GM21723 (cell line): Measurements from ENCODE around the gene ZNF672.
"Not testable (repeated sequence)": the region's sequence is repeated elsewhere in the genome, so short reads cannot be mapped to it uniquely, and the experiment has no call there.

Experiments
- ATAC-seq: cut with Tn5 transposase; IDR thresholded peaks from one replicate; pipeline ENCODE4 v1.9.1; 2021; ENCODE audit warnings: mild to moderate bottlenecking, moderate library complexity; ENCODE audit not compliant: unreplicated experiment

Gene ZNF672

DNA sequence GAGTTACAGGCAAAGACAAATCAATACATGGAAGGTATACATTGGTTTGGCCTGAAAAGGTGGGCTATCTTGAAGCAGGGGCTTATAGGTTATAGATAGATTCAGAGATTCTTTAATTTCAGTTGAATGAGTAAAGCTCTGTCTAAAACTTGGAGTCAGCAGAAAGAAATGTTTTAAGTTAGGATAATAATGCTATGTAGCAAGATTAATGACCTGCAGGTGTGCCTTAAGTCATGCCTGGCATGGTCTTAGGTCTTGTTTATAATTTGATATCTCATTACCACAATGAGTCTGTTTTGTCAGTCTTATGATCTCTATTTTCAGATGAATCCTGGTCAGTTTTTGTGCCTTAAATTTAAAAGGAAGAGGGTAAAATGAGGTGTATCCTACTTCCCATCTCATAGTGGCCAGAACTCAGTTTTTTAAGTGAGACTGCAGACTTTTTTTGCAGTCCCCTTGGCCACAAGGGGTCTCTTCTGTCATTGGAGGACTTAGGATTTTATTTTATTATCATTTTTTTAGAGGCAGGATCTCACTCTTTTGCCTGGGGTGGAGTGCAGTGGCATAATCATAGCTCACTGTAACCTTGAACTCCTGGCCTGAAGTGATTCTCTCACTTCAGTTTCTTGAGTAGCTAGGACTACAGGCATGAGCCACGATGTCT is 46.7 kb downstream of the ZNF672 start:
- no peak for ATAC-seq

DNA sequence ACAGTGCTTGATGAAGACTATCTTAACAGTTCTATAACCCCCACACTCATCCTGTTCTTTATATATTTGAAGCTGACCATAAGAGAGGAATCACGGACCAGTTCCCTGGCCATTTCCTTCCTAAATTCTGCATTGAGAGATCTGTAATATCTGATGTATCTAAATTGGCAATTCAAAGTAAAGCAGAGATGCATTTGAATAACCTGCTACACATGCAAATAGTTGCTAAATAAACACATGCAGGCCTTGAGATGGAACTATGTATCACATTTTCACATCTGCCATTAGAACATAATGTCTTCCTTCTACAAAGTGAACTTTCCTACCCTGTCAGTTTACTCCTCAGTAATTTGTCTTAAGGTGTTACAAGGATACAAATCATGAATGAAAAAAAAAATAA is 47.6 kb downstream of the ZNF672 start:
- no peak for ATAC-seq

DNA sequence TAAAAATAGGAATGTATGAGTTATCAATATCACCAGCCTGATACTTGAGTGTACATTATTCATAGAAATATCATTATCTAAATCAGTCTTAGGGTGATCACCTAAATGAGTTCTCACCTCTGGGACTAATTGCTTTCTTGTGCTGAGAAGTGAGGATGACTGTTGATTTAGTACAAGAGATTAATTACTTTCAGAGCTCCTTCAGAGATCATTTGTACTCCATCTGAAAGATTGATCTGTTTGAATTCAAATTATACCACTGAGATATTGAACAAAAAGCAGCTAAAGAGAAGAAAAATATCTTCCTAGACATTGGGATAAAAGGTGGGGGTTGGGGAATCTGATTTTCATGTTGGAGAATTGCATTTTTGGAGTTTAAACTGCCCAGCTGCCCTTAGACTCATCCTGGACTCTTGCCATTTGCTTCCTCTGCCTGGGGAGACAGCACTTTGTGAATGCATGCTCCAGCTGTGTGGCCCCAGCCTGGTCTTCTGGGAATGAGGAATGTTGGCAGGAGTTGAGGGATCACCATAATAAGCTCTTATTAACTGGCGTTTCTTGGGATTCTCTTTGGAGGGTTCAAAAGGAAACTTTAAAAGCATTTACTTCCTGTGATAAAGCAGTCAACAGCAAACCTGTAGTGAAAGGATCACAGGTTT is 48.3 kb downstream of the ZNF672 start:
- ATAC-seq = no peak

DNA sequence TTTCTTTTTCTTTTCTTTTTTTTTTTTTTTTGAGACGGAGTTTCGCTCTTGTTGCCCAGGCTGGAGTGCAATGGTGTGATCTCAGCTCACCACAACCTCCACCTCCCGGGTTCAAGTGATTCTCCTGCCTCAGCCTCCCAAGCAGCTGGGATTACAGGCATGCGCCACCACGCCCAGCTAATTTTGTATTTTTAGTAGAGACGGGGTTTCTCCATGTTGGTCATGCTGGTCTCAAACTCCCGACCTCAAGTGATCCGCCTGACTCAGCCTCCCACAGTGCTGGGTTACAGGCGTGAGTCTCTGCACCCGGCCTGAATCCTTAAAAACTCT is 51.9 kb downstream of the ZNF672 start:
- ATAC-seq = not testable (repeated sequence)

DNA sequence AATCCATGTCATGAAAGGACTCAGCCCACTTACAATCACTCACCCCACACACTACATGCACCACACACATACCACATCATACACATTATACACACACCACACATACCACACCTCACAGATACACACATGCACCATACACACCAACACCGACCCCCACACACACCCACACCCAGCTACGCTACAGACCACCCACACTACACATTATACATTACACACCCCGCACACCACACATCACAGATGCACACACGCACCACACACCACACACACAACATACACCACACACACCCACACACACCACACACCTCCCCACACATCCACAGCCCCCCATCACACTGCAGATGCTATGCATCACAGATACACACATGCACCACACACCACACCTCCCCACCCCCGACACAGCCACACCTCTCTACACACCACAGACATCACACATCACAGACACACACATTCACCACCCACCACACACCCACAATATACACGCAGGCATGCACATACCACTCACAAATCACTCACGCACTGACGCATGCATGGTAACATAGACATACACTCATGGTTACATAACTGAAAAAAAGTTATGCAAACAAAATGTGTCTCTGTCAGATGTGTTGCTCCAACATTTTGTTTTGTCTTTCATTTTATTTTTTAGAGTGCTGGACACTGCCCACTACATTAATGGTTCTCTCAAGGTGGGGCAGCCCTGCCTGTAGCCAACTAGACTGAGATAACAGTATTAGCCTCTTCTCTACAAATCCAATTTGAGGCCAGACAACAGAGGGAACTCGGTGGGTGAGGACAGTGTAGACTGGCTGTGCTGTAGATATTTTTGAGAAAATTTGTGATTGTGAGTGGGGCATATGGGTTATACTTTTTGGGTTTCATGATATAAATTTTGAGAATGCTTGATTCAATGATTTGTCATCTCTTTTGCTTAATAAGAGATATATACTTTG is 52.8 kb downstream of the ZNF672 start:
- ATAC-seq = no peak

DNA sequence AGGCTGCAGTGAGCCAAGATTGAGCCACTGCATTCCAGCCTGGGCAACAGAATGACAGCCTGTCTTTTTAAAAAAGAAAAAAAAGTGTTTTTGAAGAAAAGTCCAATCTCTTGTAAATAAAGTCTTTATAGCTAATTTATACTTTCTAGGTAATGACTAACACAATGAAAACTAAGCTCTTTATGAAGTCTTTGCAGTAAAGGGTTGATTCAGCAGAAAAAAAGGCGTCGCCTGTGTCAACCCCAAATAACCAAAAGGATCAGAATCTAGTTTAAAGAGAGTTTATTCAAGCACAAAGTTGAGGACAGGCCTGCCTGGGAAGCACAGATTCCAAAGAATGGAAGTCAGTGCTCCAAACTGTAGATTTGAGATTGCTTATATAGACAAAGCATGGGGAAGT is 53.7 kb downstream of the ZNF672 start:
- ATAC-seq = no peak

DNA sequence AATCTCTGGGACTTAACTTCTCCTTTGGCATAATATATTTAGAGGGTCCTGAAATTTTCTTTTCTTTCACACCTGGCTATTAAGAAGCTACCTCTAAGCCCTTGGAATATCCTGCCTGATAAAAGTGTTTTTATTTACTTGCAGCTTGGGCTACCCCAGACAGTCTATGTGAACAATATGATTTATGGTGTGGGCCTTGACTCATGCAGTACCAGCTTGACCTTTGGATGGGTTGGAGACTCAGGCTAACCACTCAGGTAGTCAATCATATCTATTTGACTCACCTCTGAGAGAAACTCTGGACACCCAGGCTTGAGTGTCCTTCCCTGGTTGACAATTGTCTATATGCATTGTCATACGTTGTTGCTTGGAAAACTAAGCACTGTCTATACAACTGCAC is 54.6 kb downstream of the ZNF672 start:
- ATAC-seq = no peak

DNA sequence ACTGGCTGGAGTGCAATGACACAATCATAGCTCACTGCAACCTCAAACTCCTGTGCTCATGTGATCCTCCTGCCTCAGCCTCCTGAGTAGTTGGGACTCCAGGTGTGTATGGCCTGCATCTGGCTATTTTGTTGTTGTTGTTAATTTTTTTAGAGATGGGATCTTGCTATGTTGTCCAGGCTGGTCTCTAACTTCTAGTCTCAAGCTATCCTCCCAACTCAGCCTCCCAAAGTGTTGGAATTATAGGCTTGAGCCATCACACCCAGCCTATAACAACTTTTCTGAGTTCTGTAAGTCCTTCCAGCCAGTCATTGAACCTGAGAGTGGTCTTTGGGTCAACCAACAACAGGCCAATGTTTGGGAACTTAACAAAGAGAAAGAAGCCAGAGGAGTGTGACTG is 56.8 kb downstream of the ZNF672 start:
- no peak for ATAC-seq

DNA sequence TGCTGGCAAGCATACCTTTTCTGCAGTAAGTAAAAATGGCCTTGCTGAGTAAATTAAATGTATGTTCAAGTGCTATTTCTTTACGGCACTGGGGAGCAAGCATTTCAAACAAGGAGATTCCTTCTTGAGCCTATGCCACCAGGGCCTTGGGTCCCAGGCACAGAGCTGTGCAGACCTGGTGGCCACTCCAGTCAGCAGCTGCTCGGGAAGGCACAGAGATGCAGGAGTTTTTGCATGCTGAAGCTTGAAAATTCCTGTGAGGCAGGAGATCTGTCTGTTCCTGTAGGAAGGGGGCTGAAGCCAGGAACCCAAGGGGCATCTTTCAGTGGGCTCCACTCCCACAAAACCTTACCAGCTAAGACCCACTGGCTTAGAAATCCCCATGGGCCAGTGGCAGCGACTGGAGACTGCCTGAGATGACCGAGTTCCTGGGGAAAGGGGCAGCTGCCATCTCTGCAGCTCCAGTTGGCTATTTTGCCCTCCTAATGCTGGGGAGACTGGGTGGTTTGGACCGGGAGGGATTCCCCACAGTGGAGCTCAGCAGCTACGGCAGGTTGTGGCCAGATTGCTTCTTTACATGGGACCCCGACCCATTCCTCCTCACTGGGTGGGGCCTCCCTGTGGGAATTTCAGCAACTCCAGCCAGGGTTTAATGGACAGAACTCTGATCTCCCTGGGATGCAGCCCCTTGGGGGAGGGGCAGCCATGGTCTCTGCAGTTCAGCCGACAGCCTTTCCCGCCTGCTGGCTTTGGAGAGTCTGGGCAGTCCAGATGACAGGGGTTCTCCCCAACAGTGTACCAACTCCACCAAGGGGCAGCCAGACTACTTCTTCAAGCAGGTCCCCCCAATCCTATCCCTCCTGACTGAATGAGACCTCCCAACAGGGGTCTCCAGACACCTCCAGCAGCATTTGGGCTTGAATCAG is 59.7 kb downstream of the ZNF672 start:
- ATAC-seq = no peak
